SK-N-SH (cell line): ENCODE results near the gene ZNF407. TPM values are rescaled to one million over a fixed set of nuclear protein-coding genes. Genes with fewer than 3 reads are reported as not detected.

Source experiments
- CTCF ChIA-PET: fragments of 300-600, 350-600 bp; formaldehyde crosslinking; extraction: SDS; loops from one replicate; lab custom pipeline; 2021; lab: Yijun Ruan, JAX
- POLR2A ChIA-PET: fragments of 350-600 bp; sonication (Branson Sonifier 250); formaldehyde crosslinking; extraction: SDS; loops from one replicate; lab custom pipeline; 2020; ENCODE audit warnings: antibody characterized with exemption, inconsistent platforms; lab: Yijun Ruan, JAX
- DNase-seq: peaks from one replicate; pipeline ENCODE4 v3.0.0; 2012
- H2AFZ ChIP-seq: fragments of 200-600 bp; sonication (generic); 2 replicates; pipeline ENCODE4 v1.8.1; 2016; ENCODE audit warnings: antibody characterized with exemption, mild to moderate bottlenecking, low read depth
- H3F3A ChIP-seq: fragments of 200-600 bp; sonication (generic); replicated peaks from 2 replicates; pipeline ENCODE3; 2016; ENCODE audit warnings: antibody characterized with exemption, mild to moderate bottlenecking; ENCODE audit not compliant: insufficient read depth
- H3K27ac ChIP-seq, 2 experiments: fragments of 200-500 bp in 1 of 2; fragments of 200-600 bp in 1 of 2; sonication (Bioruptor generic) in 1 of 2; sonication (generic), shearing (Covaris generic) in 1 of 2; 2 replicates each; pipeline versions ENCODE4 v1.5.1 to v1.6.1; 2014 to 2016; ENCODE audit warnings: low read depth in 2 of 2, inconsistent platforms in 1 of 2, low read length in 1 of 2, mild to moderate bottlenecking in 1 of 2, mixed read lengths in 1 of 2
- H3K27me3 ChIP-seq: fragments of 200-600 bp; sonication (generic), shearing (Covaris generic); 2 replicates; pipeline ENCODE4 v1.6.1; 2016; ENCODE audit warnings: mixed run types; ENCODE audit not compliant: insufficient read depth
- H3K36me3 ChIP-seq, 2 experiments: fragments of 200-500 bp in 1 of 2; fragments of 200-600 bp in 1 of 2; sonication (Bioruptor generic) in 1 of 2; sonication (generic) in 1 of 2; replicated peaks in 1 of 2; 2 replicates each; pipeline versions ENCODE3 to v1.5.1; 2014 to 2016; ENCODE audit warnings: low read length in 1 of 2, mild to moderate bottlenecking in 1 of 2; ENCODE audit not compliant: insufficient read depth in 2 of 2, control insufficient read depth in 1 of 2
- H3K4me1 ChIP-seq, 2 experiments: fragments of 200-500 bp in 1 of 2; fragments of 200-600 bp in 1 of 2; sonication (Bioruptor generic) in 1 of 2; sonication (generic), shearing (Covaris generic) in 1 of 2; 2 replicates each; pipeline versions ENCODE4 v1.5.1 to v1.6.1; 2014 to 2016; ENCODE audit warnings: low read depth in 1 of 2, low read length in 1 of 2, mixed run types in 1 of 2; ENCODE audit not compliant: insufficient read depth in 2 of 2, control insufficient read depth in 1 of 2
- H3K4me2 ChIP-seq: fragments of 200-600 bp; sonication (generic), shearing (Covaris generic); 2 replicates; pipeline ENCODE4 v1.6.1; 2017; ENCODE audit warnings: mixed run types
- H3K4me3 ChIP-seq, 2 experiments: fragments of 200-500 bp in 1 of 2; fragments of 200-600 bp in 1 of 2; sonication (Bioruptor generic) in 1 of 2; sonication (generic), shearing (Covaris generic) in 1 of 2; 2 replicates each; pipeline versions ENCODE4 v1.5.1 to v1.8.1; 2014 to 2016; ENCODE audit warnings: low read depth in 2 of 2, inconsistent platforms in 1 of 2, low read length in 1 of 2, mild to moderate bottlenecking in 1 of 2, mixed read lengths in 1 of 2, moderate library complexity in 1 of 2
- H3K79me2 ChIP-seq: fragments of 200-600 bp; sonication (generic); 2 replicates; pipeline ENCODE4 v1.8.1; 2017; ENCODE audit warnings: mild to moderate bottlenecking; ENCODE audit not compliant: insufficient read depth
- H3K9ac ChIP-seq: fragments of 200-600 bp; sonication (generic); 2 replicates; pipeline ENCODE4 v1.6.1; 2017; ENCODE audit warnings: mixed run types
- H3K9me2 ChIP-seq: fragments of 200-600 bp; sonication (generic); 2 replicates; pipeline ENCODE4 v1.6.1; 2017; ENCODE audit warnings: mixed run types
- H3K9me3 ChIP-seq: fragments of 200-600 bp; sonication (generic); 2 replicates; pipeline ENCODE4 v1.6.1; 2017; ENCODE audit warnings: mixed run types, mild to moderate bottlenecking, moderate library complexity
- H4K20me1 ChIP-seq: fragments of 200-600 bp; sonication (generic); 2 replicates; pipeline ENCODE4 v1.6.1; 2017; ENCODE audit warnings: mild to moderate bottlenecking, mixed run types; ENCODE audit not compliant: insufficient read depth
- EZH2phosphoT487 ChIP-seq: fragments of 200-600 bp; sonication (generic); IDR thresholded peaks from 2 replicates; pipeline ENCODE4 v1.6.1; 2017; ENCODE audit warnings: low read depth, mixed run types, mild to moderate bottlenecking, antibody characterized with exemption, moderate library complexity, borderline replicate concordance
- FOXJ3 ChIP-seq: sonication (generic); formaldehyde crosslinking; IDR thresholded peaks from 2 replicates; pipeline ENCODE4 v1.5.1; 2020; ENCODE audit warnings: mild to moderate bottlenecking, missing genetic modification reagents
- FOXM1 ChIP-seq: IDR thresholded peaks from 2 replicates; pipeline ENCODE4 v1.4.0; 2012; ENCODE audit warnings: low read depth, mild to moderate bottlenecking
- GATA2 ChIP-seq: sonication (generic); formaldehyde crosslinking; IDR thresholded peaks from 2 replicates; pipeline ENCODE4 v1.5.0; 2020; ENCODE audit warnings: mild to moderate bottlenecking, missing genetic modification reagents
- IRF3 ChIP-seq: fragments of 150-350 bp; IDR thresholded peaks from 2 replicates; pipeline ENCODE4 v1.6.1; 2016; ENCODE audit warnings: mild to moderate bottlenecking, low read depth, low read length
- MEF2A ChIP-seq: IDR thresholded peaks from 2 replicates; pipeline ENCODE4 v1.4.0; 2012; ENCODE audit warnings: low read depth, borderline replicate concordance
- MXI1 ChIP-seq: IDR thresholded peaks from 2 replicates; pipeline ENCODE4 v1.6.1; 2012; ENCODE audit warnings: mild to moderate bottlenecking, low read depth, low read length, improper control_type of control experiment
- NFIC ChIP-seq: IDR thresholded peaks from 2 replicates; pipeline ENCODE4 v1.4.0; 2012; ENCODE audit warnings: borderline replicate concordance
- NRF1 ChIP-seq: IDR thresholded peaks from 2 replicates; pipeline ENCODE4 v1.6.1; 2012; ENCODE audit warnings: low read depth, mild to moderate bottlenecking, low read length
- POLR2AphosphoS5 ChIP-seq: IDR thresholded peaks from 2 replicates; pipeline ENCODE4 v1.6.1; 2012; ENCODE audit warnings: low read depth, low read length
- RFX5 ChIP-seq: IDR thresholded peaks from 2 replicates; pipeline ENCODE4 v1.6.1; 2012; ENCODE audit warnings: mild to moderate bottlenecking, improper control_type of control experiment, low read length
- SIN3A ChIP-seq: IDR thresholded peaks from 2 replicates; pipeline ENCODE4 v1.6.1; 2012; ENCODE audit warnings: low read depth, mild to moderate bottlenecking, low read length, moderate library complexity, borderline replicate concordance
- SMC3 ChIP-seq: IDR thresholded peaks from 2 replicates; pipeline ENCODE4 v1.6.1; 2012; ENCODE audit warnings: low read depth, low read length, improper control_type of control experiment
- TAF1 ChIP-seq: IDR thresholded peaks from 2 replicates; pipeline ENCODE4 v1.6.1; 2012; ENCODE audit warnings: low read depth, mild to moderate bottlenecking, low read length, moderate library complexity, borderline replicate concordance
- YY1 ChIP-seq: IDR thresholded peaks from 2 replicates; pipeline ENCODE4 v1.4.0; 2012; ENCODE audit warnings: low read depth, mild to moderate bottlenecking
- WGBS: methylation state at CpG from one replicate; pipeline ENCODE4 v1.1.6; 2017; ENCODE audit warnings: low lambda C conversion rate; 5-methylcytosine and 5-hydroxymethylcytosine counted together
- polyA plus RNA-seq, 3 experiments: library from polyadenylated mRNA; depleted of rRNA; stranded (reverse); fragments of >200 nt; gene quantifications; 2 replicates each; pipeline ENCODE4 v1.2.3, GENCODE V29; 2012
- TF ChIP-seq, protein P1 (sequence below): IDR thresholded peaks from 2 replicates; pipeline ENCODE4; 2012
- TF ChIP-seq, protein P2 (sequence below): IDR thresholded peaks from 2 replicates; pipeline ENCODE4 v1.4.0; 2012; ENCODE audit warnings: low read depth, borderline replicate concordance

The ZNF407 gene
- polyA plus RNA-seq, 1 of the 3 experiments (the other 2 are of a cell fraction) = 2.6 TPM

DNA sequence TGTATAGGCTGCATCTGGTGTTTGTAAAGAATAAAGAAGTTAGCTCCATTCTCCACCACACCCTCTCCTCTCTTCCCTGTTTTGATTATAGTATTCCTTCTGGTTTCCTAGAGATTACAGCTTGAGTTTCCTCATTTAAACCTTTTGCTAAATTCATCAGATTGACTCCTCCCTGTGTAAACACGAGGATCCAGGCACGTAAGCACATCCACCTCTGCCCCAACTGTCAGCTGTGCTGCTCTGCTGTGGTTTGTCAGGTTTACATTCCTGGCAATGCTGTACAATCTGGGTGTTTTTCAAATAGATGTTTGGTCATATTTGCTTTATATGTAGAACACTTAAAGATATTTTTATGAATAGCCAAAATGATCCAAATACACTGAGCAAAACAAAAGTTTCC is 308.5 kb downstream of the ZNF407 start:
- peaks cover 0 to 3% of the 10 kb centered on the region in 2 experiments for H3K36me3 ChIP-seq
- no peaks in the 10 kb centered on the region for H3K9me3 ChIP-seq
- 84% methylated on average over 2 of the region's 2 CpGs for WGBS
- H2AFZ ChIP-seq = no peak overlapping the region
- H4K20me1 ChIP-seq = no peaks in the 10 kb centered on the region
- CTCF ChIA-PET = interaction anchor here (0.8 kb wide), 1 partner anchor 9 kb away, joined by 4 read pairs; no protein-coding TSS in a partner anchor
- DNase-seq = no peak
- no peak overlapping the region for H3K27ac ChIP-seq
- H3K4me1 ChIP-seq = no peaks in the 10 kb centered on the region
- no peak overlapping the region for H3K9ac ChIP-seq
- H3K4me2 ChIP-seq = no peak overlapping the region
- no peaks in the 10 kb centered on the region for H3K9me2 ChIP-seq
- no peaks in the 10 kb centered on the region for H3K79me2 ChIP-seq
- TF ChIP-seq YY1 (no peak), NRF1 (no peak), TAF1 (no peak), IRF3 (no peak), FOXJ3 (CRISPR knock-in tag) (no peak), EZH2phosphoT487 (no peak), FOXM1 (no peak)
- H3K4me3 ChIP-seq = no peak overlapping the region
- POLR2A ChIA-PET = no interaction called here
- H3F3A ChIP-seq = no peaks in the 10 kb centered on the region
- no peaks in the 10 kb centered on the region for H3K27me3 ChIP-seq

GRCh38 chr18:74914052-74914591 is 316.5 kb downstream of the ZNF407 start:
- H4K20me1 ChIP-seq = no peaks in the 10 kb centered on the region
- DNase-seq = no peak
- H3K79me2 ChIP-seq = no peaks in the 10 kb centered on the region
- no peaks in the 10 kb centered on the region for H3K9me3 ChIP-seq
- H3K27me3 ChIP-seq = no peaks in the 10 kb centered on the region
- H3K9me2 ChIP-seq = no peaks in the 10 kb centered on the region
- no peaks in the 10 kb centered on the region for H3K4me1 ChIP-seq
- POLR2A ChIA-PET = no interaction called here
- no peak for TF ChIP-seq TAF1
- TF ChIP-seq, protein P1, sequence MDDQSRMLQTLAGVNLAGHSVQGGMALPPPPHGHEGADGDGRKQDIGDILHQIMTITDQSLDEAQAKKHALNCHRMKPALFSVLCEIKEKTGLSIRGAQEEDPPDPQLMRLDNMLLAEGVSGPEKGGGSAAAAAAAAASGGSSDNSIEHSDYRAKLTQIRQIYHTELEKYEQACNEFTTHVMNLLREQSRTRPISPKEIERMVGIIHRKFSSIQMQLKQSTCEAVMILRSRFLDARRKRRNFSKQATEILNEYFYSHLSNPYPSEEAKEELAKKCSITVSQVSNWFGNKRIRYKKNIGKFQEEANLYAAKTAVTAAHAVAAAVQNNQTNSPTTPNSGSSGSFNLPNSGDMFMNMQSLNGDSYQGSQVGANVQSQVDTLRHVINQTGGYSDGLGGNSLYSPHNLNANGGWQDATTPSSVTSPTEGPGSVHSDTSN = no peak
- TF ChIP-seq, all 33 proteins: peak for 0
- Histone ChIP-seq H3K4me2 (no peak overlapping the region), H2AFZ (no peak overlapping the region), H3K27ac (no peak overlapping the region), H3F3A (no peaks in the 10 kb centered on the region), H3K4me3 (no peak overlapping the region), H3K36me3 (no peaks in the 10 kb centered on the region), H3K9ac (no peak overlapping the region)
- 95% methylated on average over 15 of the region's 17 CpGs for WGBS
- CTCF ChIA-PET = no interaction called here

DNA sequence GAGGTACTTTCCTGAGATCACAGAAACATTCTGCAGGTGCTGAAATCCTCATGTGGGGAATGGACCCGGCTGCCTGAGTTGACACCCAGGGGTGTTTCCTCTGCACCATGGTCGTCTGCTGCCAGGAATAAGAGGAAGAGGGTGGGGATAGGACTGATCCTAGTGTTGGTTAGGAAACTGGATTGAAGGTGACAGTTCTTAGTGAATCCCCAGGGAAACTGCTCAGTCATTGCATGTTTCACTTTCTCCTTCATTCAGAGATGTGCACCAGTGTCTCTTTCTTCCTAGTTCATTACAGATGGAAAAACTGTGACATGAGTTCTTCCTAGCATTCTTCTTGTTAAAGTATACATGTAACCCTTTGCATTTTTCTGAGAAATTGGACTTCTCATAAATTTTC is 317.0 kb downstream of the ZNF407 start:
- H3K9ac ChIP-seq = no peak overlapping the region
- POLR2A ChIA-PET = no interaction called here
- DNase-seq = no peak
- WGBS = 81% methylated on average over 2 of the region's 2 CpGs
- H3K36me3 ChIP-seq = no peaks in the 10 kb centered on the region
- H3K79me2 ChIP-seq = no peaks in the 10 kb centered on the region
- H3K27me3 ChIP-seq = no peaks in the 10 kb centered on the region
- no peak overlapping the region for H3K4me2 ChIP-seq
- TF ChIP-seq MEF2A = no peak
- no peak for TF ChIP-seq GATA2
- TF ChIP-seq, protein P2, sequence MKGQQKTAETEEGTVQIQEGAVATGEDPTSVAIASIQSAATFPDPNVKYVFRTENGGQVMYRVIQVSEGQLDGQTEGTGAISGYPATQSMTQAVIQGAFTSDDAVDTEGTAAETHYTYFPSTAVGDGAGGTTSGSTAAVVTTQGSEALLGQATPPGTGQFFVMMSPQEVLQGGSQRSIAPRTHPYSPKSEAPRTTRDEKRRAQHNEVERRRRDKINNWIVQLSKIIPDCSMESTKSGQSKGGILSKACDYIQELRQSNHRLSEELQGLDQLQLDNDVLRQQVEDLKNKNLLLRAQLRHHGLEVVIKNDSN = no peak
- TF ChIP-seq MXI1 = no peak
- TF ChIP-seq NFIC = no peak
- no peak for TF ChIP-seq SIN3A
- TF ChIP-seq POLR2AphosphoS5 = no peak
- no peak for TF ChIP-seq TAF1
- TF ChIP-seq RFX5 = no peak
- no peak for TF ChIP-seq SMC3
- H3F3A ChIP-seq = no peaks in the 10 kb centered on the region
- H2AFZ ChIP-seq = no peak overlapping the region
- CTCF ChIA-PET = no interaction called here
- no peak overlapping the region for H3K27ac ChIP-seq
- no peak overlapping the region for H3K4me3 ChIP-seq
- no peaks in the 10 kb centered on the region for H3K9me2 ChIP-seq
- H3K4me1 ChIP-seq = no peaks in the 10 kb centered on the region
- no peaks in the 10 kb centered on the region for H3K9me3 ChIP-seq
- H4K20me1 ChIP-seq = no peaks in the 10 kb centered on the region
